GM23338 (cell line): ENCODE results near the gene SERPINH1.

Source experiments
- CTCF ChIP-seq, 2 experiments: fragments of 200-600 bp in 1 of 2; sonication (generic) in 1 of 2; conservative IDR thresholded peaks; 2 replicates each; pipeline versions ENCODE4 v1.5.1 to v1.6.1; 2016 to 2017; ENCODE audit warnings: antibody characterized with exemption in 2 of 2, low read depth in 2 of 2, mild to moderate bottlenecking in 2 of 2, moderate library complexity in 1 of 2
- EZH2 ChIP-seq: fragments of 200-600 bp; sonication (generic); IDR thresholded peaks from one replicate; pipeline ENCODE4 v1.8.0; 2017; ENCODE audit warnings: antibody characterized with exemption, mild to moderate bottlenecking, low read depth; ENCODE audit not compliant: unreplicated experiment
- EZH2phosphoT487 ChIP-seq: fragments of 200-600 bp; sonication (generic); IDR thresholded peaks from one replicate; pipeline ENCODE4 v1.8.1; 2018; ENCODE audit warnings: antibody characterized with exemption; ENCODE audit not compliant: unreplicated experiment
- POLR2AphosphoS5 ChIP-seq: IDR thresholded peaks from 2 replicates; pipeline ENCODE4 v1.6.1; 2016; ENCODE audit warnings: antibody characterized with exemption, low read depth
- ZNF331 ChIP-seq: fragments of 250-450 bp; sonication (Bioruptor Pico); IDR thresholded peaks from 2 replicates; pipeline ENCODE4 v1.5.0; 2020; ENCODE audit warnings: low read depth, mild to moderate bottlenecking, moderate library complexity

GRCh38 chr11:75616281-75616680, 54.2 kb downstream of the SERPINH1 start:
- no peak for TF ChIP-seq POLR2AphosphoS5
- TF ChIP-seq CTCF (conservative IDR thresholded peaks at IDR 0.05; ENCODE audit: low read depth in 2 of 2), result no peak
- no peak for TF ChIP-seq EZH2phosphoT487
- TF ChIP-seq EZH2, result no peak
- TF ChIP-seq ZNF331 (CRISPR knock-in tag), result no peak
